HepG2 (cell line): ENCODE data around the gene PREP. TPM values are rescaled to one million over a fixed set of nuclear protein-coding genes. Genes with fewer than 3 reads are reported as not detected.

ENCODE experiments used
- FOXK2 ChIP-seq: fragments of 450-650 bp; IDR thresholded peaks from 2 replicates; pipeline ENCODE4 v1.6.1; 2016
- GABPB1 ChIP-seq: IDR thresholded peaks from 2 replicates; pipeline ENCODE4 v1.6.1; 2016; ENCODE audit warnings: mild to moderate bottlenecking, missing genetic modification reagents, moderate library complexity, missing compliant biosample characterization
- JUND ChIP-seq: sonication (generic); formaldehyde crosslinking; IDR thresholded peaks from 2 replicates; pipeline ENCODE4 v1.8.0; 2022; ENCODE audit warnings: mild to moderate bottlenecking, missing genetic modification reagents
- MYNN ChIP-seq: sonication (generic); formaldehyde crosslinking; IDR thresholded peaks from 2 replicates; pipeline ENCODE4 v1.4.0; 2020; ENCODE audit warnings: mild to moderate bottlenecking, low read depth, missing genetic modification reagents
- NAIF1 ChIP-seq: sonication (generic); formaldehyde crosslinking; IDR thresholded peaks from 2 replicates; pipeline ENCODE4 v1.5.0; 2020; ENCODE audit warnings: mild to moderate bottlenecking, missing genetic modification reagents, borderline replicate concordance
- NFATC3 ChIP-seq: sonication (generic); formaldehyde crosslinking; IDR thresholded peaks from 2 replicates; pipeline ENCODE4 v1.5.1; 2020; ENCODE audit warnings: mild to moderate bottlenecking, missing genetic modification reagents
- POGZ ChIP-seq: sonication (generic); formaldehyde crosslinking; IDR thresholded peaks from 2 replicates; pipeline ENCODE4 v1.4.0; 2020; ENCODE audit warnings: mild to moderate bottlenecking, missing genetic modification reagents
- SMAD1 ChIP-seq: sonication (generic); formaldehyde crosslinking; IDR thresholded peaks from 2 replicates; pipeline ENCODE4 v1.4.0; 2020; ENCODE audit warnings: missing genetic modification reagents, low read depth, mild to moderate bottlenecking, borderline replicate concordance
- SP2 ChIP-seq: sonication (generic); formaldehyde crosslinking; IDR thresholded peaks from 2 replicates; pipeline ENCODE4 v1.5.1; 2020; ENCODE audit warnings: mild to moderate bottlenecking, missing genetic modification reagents
- TEAD2 ChIP-seq: sonication (generic); formaldehyde crosslinking; IDR thresholded peaks from 2 replicates; pipeline ENCODE4 v1.9.0; 2021; ENCODE audit warnings: missing genetic modification reagents
- polyA plus RNA-seq, 8 experiments: library from polyadenylated mRNA; depleted of rRNA in 3 of 8; stranded (reverse) in 7 of 8; unstranded in 1 of 8; fragments of >200 nt; fragmentation: Illumina TruSeq in 4 of 8; extraction: Trizol in 4 of 8; gene quantifications; 2 replicates each; pipeline versions ENCODE4 v1.2.1 to v1.2.3, GENCODE V29; 2011 to 2016; ENCODE audit warnings: low read depth in 4 of 8, missing spikeins in 1 of 8, mixed read lengths in 1 of 8; ENCODE audit not compliant: insufficient read depth in 1 of 8
- total RNA-seq, 5 experiments: library from RNA; depleted of rRNA; stranded (reverse); fragments of >200 nt; fragmentation: Illumina TruSeq; extraction: Trizol; gene quantifications; 2 replicates each; pipeline ENCODE4 v1.2.3, GENCODE V29; 2016; ENCODE audit warnings: low read depth in 1 of 5
- TF ChIP-seq, protein P1 (sequence below): sonication (generic); formaldehyde crosslinking; IDR thresholded peaks from 2 replicates; pipeline ENCODE4 v1.8.1; 2023; ENCODE audit warnings: mild to moderate bottlenecking, missing genetic modification reagents, borderline replicate concordance
- TF ChIP-seq, protein P2 (sequence below): IDR thresholded peaks from 2 replicates; pipeline ENCODE4 v1.6.1; 2016; ENCODE audit warnings: missing compliant biosample characterization, missing genetic modification reagents, borderline replicate concordance
- TF ChIP-seq, protein P3 (sequence below): fragments of 450-650 bp; IDR thresholded peaks from 2 replicates; pipeline ENCODE4 v1.6.1; 2017; ENCODE audit warnings: mild to moderate bottlenecking
- TF ChIP-seq, protein P4 (sequence below): sonication (generic); formaldehyde crosslinking; IDR thresholded peaks from 2 replicates; pipeline ENCODE4 v1.5.1; 2020; ENCODE audit warnings: missing genetic modification reagents, mild to moderate bottlenecking, borderline replicate concordance
- TF ChIP-seq, protein P5 (sequence below): IDR thresholded peaks from 2 replicates; pipeline ENCODE4 v1.6.1; 2016
- TF ChIP-seq, protein P6 (sequence below): sonication (generic); formaldehyde crosslinking; IDR thresholded peaks from 2 replicates; pipeline ENCODE4 v1.4.0; 2020; ENCODE audit warnings: missing genetic modification reagents, borderline replicate concordance

Gene PREP
- total and polyA plus RNA-seq, 2 of the 13 experiments (the other 11 are each of a cell fraction or from before 2014, with no cell fraction given), result 12.6 to 15.9 TPM

DNA sequence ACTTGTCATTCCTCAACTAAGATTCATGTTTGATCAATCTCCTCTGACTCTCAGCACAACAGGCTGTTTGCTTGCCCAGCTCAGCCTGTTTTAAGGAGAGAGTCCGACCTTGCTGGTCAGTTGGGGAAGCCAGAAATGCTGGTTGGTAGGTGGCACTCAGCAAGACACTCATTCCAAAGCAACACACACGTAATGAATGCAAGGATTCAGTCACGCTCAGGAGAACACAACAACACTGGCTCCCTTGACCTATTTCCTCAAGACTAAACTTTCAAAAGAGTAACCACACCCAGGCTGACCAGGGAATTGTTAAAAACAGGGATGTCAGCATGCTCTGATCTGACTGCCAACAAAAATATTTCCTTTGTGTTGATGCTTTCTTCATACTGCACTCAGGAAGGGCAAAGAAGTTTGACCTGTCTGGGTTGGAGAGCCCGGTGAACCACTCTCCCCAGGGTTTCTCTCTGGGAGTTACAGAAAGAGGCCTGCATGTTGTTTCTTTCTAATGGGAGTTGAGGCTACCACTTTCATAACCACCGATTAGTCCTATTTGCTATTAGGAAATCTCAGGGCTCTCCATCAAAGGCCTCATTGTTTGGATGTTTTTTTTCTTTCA lies 25.6 kb upstream of the PREP start (continued):
- TF ChIP-seq SMAD1 (CRISPR knock-in tag) (no peak), MYNN (CRISPR knock-in tag) (no peak), FOXK2 (no peak), POGZ (no peak), SP2 (no peak), NAIF1 (CRISPR knock-in tag) (no peak), NFATC3 (no peak), TEAD2 (CRISPR knock-in tag) (no peak), JUND (CRISPR knock-in tag) (no peak), GABPB1 (no peak)
- TF ChIP-seq, protein P1, sequence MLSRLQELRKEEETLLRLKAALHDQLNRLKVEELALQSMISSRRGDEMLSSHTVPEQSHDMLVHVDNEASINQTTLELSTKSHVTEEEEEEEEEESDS (CRISPR knock-in tag), result no peak
- TF ChIP-seq, protein P2, sequence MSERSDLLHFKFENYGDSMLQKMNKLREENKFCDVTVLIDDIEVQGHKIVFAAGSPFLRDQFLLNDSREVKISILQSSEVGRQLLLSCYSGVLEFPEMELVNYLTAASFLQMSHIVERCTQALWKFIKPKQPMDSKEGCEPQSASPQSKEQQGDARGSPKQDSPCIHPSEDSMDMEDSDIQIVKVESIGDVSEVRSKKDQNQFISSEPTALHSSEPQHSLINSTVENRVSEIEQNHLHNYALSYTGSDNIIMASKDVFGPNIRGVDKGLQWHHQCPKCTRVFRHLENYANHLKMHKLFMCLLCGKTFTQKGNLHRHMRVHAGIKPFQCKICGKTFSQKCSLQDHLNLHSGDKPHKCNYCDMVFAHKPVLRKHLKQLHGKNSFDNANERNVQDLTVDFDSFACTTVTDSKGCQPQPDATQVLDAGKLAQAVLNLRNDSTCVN (CRISPR knock-in tag), result no peak
- TF ChIP-seq, protein P3, sequence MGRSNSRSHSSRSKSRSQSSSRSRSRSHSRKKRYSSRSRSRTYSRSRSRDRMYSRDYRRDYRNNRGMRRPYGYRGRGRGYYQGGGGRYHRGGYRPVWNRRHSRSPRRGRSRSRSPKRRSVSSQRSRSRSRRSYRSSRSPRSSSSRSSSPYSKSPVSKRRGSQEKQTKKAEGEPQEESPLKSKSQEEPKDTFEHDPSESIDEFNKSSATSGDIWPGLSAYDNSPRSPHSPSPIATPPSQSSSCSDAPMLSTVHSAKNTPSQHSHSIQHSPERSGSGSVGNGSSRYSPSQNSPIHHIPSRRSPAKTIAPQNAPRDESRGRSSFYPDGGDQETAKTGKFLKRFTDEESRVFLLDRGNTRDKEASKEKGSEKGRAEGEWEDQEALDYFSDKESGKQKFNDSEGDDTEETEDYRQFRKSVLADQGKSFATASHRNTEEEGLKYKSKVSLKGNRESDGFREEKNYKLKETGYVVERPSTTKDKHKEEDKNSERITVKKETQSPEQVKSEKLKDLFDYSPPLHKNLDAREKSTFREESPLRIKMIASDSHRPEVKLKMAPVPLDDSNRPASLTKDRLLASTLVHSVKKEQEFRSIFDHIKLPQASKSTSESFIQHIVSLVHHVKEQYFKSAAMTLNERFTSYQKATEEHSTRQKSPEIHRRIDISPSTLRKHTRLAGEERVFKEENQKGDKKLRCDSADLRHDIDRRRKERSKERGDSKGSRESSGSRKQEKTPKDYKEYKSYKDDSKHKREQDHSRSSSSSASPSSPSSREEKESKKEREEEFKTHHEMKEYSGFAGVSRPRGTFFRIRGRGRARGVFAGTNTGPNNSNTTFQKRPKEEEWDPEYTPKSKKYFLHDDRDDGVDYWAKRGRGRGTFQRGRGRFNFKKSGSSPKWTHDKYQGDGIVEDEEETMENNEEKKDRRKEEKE, result no peak
- TF ChIP-seq, protein P4, sequence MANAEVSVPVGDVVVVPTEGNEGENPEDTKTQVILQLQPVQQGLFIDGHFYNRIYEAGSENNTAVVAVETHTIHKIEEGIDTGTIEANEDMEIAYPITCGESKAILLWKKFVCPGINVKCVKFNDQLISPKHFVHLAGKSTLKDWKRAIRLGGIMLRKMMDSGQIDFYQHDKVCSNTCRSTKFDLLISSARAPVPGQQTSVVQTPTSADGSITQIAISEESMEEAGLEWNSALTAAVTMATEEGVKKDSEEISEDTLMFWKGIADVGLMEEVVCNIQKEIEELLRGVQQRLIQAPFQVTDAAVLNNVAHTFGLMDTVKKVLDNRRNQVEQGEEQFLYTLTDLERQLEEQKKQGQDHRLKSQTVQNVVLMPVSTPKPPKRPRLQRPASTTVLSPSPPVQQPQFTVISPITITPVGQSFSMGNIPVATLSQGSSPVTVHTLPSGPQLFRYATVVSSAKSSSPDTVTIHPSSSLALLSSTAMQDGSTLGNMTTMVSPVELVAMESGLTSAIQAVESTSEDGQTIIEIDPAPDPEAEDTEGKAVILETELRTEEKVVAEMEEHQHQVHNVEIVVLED (CRISPR knock-in tag), result no peak
- TF ChIP-seq, protein P5, sequence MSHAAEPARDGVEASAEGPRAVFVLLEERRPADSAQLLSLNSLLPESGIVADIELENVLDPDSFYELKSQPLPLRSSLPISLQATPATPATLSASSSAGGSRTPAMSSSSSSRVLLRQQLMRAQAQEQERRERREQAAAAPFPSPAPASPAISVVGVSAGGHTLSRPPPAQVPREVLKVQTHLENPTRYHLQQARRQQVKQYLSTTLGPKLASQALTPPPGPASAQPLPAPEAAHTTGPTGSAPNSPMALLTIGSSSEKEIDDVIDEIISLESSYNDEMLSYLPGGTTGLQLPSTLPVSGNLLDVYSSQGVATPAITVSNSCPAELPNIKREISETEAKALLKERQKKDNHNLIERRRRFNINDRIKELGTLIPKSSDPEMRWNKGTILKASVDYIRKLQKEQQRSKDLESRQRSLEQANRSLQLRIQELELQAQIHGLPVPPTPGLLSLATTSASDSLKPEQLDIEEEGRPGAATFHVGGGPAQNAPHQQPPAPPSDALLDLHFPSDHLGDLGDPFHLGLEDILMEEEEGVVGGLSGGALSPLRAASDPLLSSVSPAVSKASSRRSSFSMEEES (CRISPR knock-in tag), result no peak
- TF ChIP-seq, protein P6, sequence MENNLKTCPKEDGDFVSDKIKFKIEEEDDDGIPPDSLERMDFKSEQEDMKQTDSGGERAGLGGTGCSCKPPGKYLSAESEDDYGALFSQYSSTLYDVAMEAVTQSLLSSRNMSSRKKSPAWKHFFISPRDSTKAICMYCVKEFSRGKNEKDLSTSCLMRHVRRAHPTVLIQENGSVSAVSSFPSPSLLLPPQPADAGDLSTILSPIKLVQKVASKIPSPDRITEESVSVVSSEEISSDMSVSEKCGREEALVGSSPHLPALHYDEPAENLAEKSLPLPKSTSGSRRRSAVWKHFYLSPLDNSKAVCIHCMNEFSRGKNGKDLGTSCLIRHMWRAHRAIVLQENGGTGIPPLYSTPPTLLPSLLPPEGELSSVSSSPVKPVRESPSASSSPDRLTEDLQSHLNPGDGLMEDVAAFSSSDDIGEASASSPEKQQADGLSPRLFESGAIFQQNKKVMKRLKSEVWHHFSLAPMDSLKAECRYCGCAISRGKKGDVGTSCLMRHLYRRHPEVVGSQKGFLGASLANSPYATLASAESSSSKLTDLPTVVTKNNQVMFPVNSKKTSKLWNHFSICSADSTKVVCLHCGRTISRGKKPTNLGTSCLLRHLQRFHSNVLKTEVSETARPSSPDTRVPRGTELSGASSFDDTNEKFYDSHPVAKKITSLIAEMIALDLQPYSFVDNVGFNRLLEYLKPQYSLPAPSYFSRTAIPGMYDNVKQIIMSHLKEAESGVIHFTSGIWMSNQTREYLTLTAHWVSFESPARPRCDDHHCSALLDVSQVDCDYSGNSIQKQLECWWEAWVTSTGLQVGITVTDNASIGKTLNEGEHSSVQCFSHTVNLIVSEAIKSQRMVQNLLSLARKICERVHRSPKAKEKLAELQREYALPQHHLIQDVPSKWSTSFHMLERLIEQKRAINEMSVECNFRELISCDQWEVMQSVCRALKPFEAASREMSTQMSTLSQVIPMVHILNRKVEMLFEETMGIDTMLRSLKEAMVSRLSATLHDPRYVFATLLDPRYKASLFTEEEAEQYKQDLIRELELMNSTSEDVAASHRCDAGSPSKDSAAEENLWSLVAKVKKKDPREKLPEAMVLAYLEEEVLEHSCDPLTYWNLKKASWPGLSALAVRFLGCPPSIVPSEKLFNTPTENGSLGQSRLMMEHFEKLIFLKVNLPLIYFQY, result no peak
